HG03378 (cell line): Measurements from ENCODE around the gene TPM1.

Source experiments
- ATAC-seq: cut with Tn5 transposase; IDR thresholded peaks from one replicate; pipeline ENCODE4 v1.9.1; 2021; ENCODE audit warnings: mild to moderate bottlenecking, moderate library complexity; ENCODE audit not compliant: unreplicated experiment

Gene TPM1

DNA sequence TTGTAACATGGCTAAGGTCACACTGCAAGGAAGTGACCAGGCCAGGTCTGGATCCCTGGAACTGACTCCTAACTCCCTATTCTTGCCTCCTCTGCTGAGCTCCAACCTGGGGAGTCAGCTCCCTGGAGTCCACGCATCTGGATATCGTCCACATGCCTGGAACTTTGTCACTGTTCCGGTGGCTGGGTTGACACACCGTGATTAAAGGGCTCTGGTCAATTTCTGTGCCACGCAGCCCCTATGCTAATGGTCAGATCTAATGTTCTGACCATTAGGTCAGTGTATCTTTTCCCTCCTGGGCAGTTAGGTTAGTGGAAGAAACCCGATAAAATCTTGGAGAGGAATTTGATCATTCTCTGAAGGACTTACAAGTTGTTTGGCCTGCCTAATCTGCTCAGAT lies 1.6 kb upstream of the TPM1 start:
- ATAC-seq, result no peak

DNA sequence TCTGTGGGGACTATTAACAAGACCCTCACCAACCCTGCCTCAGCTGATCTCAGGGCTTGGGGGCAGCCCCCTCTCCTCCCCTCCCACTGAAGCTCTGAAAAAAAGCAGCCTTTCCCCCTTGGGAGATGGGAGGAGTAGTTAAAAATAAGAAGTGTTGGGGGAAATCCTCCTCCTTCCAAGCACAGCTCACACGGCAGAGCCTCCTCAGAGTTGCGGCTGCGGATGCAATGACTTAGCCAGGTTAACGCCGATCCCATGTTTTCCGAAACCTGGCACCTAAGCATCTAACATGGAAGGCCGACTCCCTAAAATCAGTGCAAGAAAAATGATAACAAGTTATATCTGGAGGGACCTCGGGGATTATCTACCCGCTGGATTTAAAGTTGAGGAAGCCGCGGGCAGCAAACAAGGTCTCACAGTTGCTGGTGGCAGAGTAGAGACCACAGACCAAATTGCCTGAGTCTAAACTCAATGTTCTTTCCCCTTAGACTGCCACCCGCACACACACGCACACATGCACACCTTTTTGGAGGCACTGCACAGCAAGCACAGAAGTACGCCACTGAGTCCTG lies 1.1 kb upstream of the TPM1 start:
- no peak for ATAC-seq

DNA sequence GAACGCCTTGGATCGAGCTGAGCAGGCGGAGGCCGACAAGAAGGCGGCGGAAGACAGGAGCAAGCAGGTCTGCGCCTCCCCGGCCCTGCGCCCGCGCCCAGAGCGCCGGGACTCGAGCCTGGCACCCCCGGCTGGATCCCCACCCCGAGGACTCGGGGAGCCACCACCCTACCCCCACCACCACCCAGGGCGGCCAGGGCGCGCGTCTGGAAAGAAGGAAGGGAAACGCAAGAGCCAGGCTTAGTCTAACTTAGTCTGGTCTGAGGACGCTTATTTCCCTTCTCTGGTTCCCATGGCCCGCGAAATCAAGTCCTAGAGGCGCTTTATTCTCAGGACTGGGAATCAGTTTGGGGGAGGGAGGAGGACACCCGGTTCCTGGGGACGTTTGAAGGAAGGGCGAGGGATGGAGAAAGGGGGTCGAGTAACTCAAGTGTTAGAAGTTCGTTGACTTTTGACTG lies 359 bp downstream of the TPM1 start:
- no peak for ATAC-seq

DNA sequence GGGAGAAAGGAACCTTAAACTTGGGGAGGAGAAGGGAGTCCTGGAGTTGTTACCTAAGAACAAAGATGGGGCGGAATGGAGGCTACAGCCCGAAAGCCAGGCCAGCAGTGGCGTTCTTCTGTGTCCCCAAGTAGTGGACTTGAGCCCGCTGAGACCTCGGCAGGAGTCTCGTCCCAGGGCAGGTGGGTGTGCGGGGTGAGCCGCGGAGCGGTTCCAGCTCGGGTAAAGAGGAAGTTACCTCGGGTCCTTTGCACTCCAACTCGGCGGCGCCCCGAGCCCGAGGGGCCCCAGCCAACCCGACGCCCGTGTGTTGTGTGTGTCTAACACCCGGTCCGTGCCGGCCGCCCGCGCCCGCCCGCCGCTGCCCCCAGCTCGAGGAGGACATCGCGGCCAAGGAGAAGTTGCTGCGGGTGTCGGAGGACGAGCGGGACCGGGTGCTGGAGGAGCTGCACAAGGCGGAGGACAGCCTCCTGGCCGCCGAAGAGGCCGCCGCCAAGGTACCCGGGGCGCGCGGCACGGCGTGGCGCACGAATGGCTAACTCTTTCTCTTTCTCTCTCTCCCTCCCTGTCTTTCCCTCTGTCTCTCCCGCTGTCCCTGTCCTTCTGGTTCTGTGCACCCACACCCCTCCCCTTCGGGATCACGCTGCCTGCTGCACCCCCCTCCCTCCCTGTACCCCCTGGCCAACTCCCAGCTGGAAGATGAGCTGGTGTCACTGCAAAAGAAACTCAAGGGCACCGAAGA lies 959 bp downstream of the TPM1 start:
- ATAC-seq, result no peak

DNA sequence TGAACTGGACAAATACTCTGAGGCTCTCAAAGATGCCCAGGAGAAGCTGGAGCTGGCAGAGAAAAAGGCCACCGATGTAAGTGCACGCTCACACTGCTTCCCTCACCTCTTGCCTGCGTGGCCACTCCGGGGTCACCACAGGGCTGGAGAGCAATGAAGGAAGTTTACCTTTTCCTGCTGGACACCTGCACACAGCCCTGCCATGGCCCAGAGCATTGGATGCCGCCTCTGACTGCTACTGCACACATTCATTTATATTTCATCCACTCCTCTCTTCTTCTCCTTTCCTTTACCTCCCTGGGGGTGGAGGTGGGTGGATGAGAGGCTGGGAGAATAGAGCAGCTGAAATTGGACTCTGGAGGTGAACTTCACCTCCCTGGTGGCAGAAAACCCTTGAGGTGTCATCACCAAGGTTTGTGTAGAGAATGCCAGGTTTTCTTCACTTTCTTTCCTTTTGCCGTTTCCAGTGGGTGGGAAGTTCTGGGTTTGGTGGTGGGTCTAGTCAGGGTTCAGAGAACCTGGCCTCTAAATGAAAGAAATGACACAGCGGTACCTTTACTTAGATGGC lies 1.6 kb downstream of the TPM1 start:
- no peak for ATAC-seq

DNA sequence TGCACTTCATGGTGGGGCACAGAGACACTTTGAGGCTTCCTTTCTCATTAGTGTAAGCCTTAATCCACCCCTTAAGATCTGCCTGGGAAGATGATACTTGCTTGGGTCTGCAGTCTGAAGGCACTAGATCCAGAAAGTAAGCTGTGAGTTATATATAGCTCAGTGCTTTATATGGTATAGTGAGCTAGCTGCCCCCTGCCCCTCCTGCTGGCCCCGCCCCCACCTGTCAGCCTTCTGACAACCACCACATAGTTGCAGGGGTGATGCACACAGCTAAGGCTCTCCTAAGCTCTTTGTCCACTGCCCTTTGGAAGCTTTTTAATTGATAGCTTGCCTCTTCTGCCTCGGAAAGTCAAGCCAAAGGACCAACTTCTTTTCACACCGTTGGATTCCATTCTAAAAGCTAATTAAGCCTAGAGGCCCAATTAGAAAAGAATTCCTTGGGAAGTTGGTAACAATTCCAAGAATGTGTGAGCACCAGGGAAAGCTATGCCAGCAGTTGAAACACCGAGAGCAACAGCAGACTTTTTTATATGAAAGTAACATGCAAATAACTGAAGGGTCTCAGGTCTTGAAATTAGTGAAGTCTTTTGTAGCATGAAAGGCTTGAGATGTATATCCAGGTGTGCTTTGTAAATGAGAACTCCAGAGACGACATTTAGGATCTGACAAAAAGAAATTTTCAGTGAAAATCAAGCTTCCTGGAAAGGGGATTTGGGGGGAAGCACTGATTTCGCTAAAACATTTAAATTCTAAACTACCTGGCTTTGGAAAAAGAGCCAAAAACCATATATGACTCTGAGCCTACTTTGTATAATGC lies 2.3 kb downstream of the TPM1 start:
- ATAC-seq, result no peak

DNA sequence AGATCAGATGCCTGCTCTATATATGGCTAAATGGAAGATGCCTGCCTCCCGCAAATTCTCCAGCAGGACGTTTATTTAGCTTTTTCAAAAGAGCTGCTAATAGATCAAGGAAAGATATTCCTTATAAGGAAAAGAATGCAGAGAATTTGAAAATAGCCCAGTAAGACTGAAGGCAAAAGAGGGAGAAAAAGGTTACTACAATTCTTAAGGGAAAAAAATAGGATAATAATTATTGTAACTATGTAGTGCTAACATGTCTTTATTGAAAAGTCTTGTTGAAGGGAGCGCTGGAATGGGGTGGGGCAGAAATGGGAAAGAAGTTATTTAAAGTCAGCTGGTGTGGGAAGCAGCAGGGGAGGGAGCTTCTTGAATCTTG lies 2.9 kb downstream of the TPM1 start:
- no peak for ATAC-seq

DNA sequence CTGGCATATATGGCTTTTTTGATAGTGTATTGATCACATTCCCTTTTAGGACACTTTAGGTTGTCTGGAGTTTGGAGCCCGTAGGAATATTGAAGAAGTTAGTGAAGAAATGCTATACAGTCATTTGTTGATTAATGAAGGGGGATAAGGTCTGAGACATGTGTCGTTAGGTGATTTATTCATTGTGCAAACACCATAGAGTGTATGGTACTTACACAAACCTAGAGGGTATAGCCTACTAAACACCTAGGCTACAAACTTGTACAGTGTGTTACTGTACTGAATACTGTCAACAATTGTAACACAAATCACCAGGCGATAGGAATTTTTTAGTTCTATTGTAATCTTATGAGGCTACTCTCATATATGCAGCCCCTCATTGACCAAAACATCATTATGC lies 3.3 kb downstream of the TPM1 start:
- ATAC-seq, result no peak

DNA sequence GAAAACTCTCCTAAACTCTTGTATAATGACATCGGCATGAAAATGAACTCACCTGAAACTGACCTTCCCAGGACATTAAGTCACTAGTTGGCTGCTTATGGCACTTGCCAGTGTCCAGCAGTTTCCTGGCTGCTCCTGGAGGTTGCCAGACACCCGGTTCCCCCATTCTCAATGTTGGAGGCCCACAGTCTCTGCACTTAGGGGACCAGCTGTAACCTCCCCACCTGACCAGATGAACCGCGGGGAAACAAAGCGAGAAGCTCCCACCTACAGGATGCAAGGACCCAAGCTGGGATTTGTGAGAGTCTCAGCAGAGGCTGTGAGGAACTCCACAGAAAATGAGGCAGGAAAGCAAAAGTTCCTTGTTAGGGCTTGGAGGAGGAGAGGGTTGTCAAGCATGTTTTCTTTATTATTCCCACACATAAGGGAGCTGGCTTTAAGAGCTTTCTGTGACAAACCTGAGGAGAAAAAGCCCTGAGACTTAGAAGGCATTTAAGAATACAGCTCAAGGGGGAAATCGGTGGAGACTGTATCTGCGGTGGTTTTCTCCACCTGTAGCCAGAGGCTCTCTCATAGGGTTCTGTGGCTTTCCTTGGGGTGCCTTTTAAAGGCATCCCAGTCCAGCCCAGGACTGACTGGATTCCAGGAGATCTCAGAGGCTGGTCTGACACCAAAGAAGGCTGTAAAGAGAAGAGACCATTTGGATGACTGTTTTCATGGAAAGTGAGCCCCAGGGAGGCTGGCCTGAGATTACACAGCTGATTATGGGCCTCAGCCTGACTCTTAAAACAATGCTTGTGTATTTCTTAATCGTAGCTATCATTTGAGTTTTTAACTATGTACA lies 4.6 kb downstream of the TPM1 start:
- ATAC-seq, result no peak

DNA sequence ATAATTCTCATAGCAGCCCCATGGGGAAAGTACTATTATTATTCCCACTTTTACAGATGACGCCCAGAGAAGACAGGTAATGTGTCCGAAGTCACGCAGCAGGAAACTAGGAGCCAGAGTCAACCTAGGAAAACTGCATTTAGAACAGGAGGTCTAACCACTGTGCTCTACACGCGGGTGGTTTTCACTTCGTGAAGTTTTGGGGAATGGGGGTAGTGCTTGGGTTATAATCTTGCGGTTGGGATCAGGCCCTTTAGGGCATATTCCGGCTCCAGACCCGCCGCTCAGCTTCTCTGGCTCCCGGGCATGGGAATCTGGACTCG lies 5.2 kb downstream of the TPM1 start:
- ATAC-seq, result no peak

DNA sequence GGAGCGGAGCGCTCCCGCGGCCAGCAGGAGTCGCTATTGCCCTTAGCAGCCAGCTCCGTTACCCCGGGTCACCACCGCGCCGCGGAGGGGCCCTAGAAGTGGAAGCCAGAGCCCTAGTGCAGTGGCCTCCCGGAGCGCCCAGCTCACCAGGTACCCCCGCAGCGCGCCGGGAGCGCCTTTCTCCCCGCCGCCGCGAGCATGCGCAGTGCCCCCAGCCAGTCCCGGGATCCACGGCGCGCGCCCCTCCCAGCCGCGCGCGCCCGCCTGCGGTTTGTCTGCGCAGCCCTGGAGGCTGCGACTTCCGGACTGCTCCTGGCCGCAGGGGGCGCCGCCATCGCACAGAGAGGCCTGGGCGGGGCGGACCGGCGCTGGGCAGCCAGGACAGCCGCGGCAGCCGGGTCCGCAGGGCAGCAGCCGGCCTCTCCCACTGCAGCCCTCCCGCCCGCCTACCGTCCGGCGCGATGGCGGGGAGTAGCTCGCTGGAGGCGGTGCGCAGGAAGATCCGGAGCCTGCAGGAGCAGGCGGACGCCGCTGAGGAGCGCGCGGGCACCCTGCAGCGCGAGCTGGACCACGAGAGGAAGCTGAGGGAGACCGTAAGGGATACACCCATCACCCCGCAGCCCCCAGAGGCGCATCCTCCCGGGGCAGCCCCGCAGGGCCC lies 5.7 kb downstream of the TPM1 start:
- ATAC-seq, result peak; percentile 56

DNA sequence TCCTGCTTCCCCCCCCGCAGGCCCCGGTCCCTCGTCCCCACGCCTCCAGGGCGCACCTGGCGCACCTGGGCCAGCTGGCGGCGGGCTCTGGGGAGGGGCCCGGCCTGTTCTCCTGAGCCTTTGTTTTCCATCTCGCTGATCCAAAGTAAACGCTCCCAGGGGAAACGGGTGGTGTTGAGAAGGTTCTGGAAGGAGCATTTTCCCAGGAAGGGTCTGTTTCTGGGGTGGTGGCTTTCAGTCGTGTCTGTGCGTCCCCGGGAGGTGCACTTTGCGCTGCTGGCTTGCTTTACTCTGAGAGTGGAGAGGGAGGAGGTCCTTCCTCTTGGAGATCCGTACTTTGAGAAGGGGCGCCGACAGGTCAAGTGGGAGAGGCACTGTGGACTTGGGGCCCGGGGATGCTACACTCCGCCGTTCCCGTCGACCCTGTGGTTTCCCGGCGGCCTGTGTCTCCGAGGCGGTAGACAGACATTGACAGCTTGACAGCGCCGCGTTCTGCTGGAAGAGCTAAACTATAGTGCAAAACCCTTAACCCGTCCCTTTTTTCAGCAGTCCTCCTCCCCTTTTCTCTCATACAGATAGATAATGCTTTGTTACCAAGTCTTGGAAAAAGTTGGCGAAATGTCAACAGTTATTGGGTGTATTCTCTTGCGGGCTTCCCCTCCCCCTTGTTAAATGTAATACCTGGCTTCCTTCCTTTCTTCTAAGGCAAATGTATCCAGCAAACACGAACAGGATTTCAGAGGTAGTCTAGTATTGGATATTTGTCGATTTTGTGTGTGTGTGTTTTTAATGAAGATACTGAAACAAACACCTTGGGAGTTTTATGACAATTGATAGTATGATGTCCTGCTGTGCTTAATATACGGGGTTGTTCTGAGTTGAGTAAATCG lies 6.5 kb downstream of the TPM1 start:
- ATAC-seq, result no peak

DNA sequence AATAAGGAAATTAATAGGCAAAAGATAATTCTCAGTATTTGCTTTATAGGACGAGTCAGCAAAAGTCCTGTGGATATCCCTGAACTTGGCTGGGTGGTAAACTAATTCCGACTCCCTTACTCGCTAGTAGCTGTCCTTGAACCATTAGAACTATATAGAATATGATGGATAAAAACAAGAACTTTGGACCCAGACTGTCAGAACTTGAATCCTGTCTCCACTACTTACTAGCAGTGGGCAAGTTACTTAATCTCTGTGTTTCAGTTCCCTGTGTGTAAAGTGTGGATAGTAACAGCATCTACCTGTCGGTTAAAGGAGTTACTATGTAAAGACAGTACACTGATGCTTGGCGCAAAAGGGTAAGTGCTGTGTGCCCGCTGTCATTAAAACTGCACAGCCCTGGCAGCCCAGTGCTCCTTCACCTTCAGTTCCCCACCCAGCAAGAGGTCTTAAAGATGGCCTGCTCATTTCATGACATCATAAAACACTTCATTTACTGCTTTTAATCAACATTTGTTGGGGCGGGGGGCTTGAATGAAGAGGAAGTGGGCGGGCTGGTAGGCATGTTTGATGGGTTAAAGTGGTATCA lies 7.3 kb downstream of the TPM1 start:
- no peak for ATAC-seq

DNA sequence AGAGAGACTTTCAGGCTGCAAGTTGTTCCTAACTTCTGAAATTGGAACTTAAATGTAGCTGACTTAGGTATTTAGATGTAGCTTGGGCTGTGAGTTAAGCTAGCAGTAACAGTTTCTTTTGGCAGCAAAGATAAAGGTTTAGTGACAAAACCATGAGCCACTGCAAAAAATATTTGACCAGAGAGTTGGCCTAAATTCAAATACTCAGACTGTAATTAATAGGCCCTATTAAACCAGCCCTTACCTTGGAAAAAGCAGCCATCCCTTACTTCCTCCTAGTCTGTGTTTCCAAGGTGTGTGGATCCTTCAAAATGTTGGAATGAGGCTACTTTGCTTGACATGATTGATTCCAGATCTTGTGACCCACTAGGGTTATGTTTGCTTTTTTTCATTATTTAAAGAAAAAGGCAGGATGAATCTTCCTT lies 8.2 kb downstream of the TPM1 start:
- no peak for ATAC-seq

DNA sequence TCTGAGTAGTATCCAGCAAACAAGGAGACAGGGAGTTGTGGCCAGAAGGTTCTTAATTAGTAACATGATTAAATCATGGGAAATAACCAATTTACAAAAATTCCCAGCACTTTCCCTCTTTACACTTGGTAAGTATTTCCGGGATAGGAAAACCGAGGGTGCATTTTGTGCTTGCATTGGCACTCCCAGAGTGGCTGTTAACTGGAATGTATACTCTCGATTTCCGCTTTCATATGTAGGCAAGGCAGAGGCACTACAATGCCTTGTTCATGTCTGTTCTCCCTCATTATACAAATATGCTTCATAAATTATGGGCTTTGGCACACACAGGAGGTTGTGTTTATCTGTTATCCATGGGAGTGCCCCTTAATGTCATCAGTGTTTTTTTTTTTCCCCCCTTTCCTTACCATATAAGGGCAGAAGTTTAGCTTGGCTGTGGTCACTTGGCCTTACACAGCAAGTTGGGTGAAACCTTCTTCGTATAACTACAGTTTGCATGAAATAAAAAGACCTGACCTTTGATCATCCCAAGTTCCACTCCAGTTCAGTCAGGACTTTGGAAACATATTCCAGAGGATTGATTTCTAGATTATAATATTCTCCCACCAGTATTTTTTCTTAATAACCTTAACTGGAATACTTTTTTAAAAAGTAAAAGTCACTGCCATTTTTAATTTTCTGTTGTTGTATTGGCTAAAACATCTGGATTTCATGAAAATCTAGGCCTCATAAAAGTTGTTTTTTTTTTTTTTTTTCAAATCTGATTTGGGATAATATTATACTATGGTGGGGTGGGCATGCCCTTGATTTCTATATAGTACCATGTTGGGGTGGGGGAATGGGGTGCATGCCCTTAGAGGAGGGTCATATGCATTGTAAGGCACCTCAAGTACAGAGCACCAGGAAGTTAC lies 8.9 kb downstream of the TPM1 start:
- no peak for ATAC-seq

DNA sequence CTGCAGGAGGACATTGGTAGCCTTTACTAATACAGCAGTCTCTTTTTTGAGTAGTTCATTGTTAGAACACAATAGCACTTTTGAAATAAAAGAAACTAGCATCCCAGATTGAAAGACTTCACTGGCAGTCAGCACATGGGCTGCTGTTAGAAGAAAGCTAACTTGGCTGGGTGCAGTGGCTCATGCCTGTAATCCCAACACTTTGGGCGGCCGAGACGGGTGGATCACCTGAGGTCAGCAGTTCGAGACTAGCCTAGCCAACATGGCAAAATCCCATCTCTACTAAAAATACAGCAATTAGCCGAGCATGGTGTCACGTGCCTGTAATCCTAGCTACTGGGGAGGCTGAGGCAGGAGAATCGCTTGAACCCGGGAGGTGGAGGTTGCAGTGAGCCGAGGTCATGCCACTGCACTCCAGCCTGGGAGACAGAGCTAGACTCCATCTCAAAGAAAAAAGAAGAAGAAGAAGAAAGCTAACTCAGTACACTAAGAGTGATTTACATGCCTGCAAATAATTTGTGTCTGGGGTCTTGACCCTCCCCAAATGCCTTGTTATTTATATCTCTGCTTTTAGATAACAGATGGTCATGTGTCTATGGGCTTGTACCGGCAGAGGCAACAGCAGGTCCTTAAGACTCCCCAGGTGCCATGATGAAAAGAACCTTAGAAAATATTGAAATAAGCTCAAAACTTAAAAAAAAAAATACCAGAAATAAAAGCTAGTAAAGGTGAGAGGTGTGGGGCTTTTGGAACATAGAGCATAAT lies 9.7 kb downstream of the TPM1 start:
- ATAC-seq, result no peak

DNA sequence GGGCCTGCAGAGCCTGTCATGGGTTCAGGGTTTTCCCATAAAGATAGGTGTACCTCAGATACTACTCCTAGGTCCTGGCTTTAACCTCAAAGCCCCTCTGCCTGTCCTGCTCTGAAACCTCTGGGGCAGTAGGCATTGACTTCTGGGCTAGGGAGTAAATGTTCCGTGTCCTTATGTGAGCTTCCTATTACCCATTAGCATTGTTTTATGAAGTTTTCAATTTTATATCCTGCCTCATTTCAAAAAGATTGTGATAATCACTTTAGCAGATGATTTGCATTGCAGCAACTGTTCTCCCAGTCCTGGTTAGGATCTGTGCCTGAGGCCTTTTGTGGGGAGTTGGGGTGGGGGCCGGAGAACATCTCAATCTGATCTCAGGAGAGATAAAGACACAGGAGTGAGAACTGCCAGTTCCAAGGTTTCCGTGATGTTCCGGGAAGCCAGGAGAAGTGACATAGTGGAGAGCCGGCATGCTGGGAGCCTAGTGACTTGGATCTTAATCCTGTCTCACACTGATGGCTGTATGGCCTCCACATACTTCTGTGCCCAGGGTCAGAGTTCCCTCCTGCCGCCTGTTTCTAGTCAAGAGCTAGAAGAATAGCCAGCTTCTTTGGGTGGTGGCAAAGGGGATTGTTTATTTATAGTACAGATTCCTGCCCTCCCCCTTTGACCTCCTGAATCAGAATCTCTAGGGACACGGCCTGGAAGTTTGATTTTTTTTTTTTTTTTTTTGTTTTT lies 10.6 kb downstream of the TPM1 start:
- ATAC-seq, result no peak
